PC-9 (cell line): ENCODE results near the gene CDK17. TPM values are rescaled to one million over a fixed set of nuclear protein-coding genes. Genes with fewer than 3 reads are reported as not detected.

ENCODE experiments used
- BruUV-seq: library from RNA; stranded (reverse); fragments of 400-500 nt; replicated peaks from 2 replicates; lab custom pipeline; 2021; lab: Mats Ljungman, UMichigan
- CTCF ChIA-PET: fragments of 300-600 bp; sonication (Branson Sonifier 250); formaldehyde crosslinking; loops from one replicate; lab custom pipeline; 2022; ENCODE audit warnings: antibody characterized with exemption; lab: Charles Lee
- POLR2A ChIA-PET: fragments of 300-600 bp; sonication (Branson Sonifier 250); formaldehyde crosslinking; loops from one replicate; lab custom pipeline; 2022; ENCODE audit warnings: antibody characterized with exemption; ENCODE audit not compliant: unreplicated experiment; lab: Charles Lee
- DNase-seq, 2 experiments: peaks; one replicate each; pipeline versions ENCODE4 v3.0.0 to v3.0.0-alpha.2; 2015 to 2022; ENCODE audit warnings: mixed read lengths in 1 of 2
- H2AFZ ChIP-seq: fragments of 200-600 bp; sonication (generic); 2 replicates; pipeline ENCODE4 v1.8.1; 2017; ENCODE audit warnings: antibody characterized with exemption
- H3F3A ChIP-seq: fragments of 200-600 bp; sonication (generic); 2 replicates; pipeline ENCODE4 v1.8.1; 2017; ENCODE audit warnings: antibody characterized with exemption, mild to moderate bottlenecking, low read depth; ENCODE audit not compliant: insufficient read depth
- H3K27ac ChIP-seq: fragments of 200-600 bp; sonication (generic); 2 replicates; pipeline ENCODE4 v1.6.1; 2016; ENCODE audit warnings: mixed run types
- H3K27me3 ChIP-seq: fragments of 200-600 bp; sonication (generic); 2 replicates; pipeline ENCODE4 v1.6.1; 2016; ENCODE audit warnings: low read depth, mixed run types; ENCODE audit not compliant: insufficient read depth
- H3K36me3 ChIP-seq: fragments of 200-600 bp; sonication (generic); 2 replicates; pipeline ENCODE4 v1.6.1; 2016; ENCODE audit warnings: low read depth, mixed run types
- H3K4me1 ChIP-seq: fragments of 200-600 bp; sonication (generic); replicated peaks from 2 replicates; pipeline ENCODE4 v1.6.1; 2016; ENCODE audit warnings: mixed run types; ENCODE audit not compliant: insufficient read depth
- H3K4me2 ChIP-seq: fragments of 200-600 bp; sonication (generic); 2 replicates; pipeline ENCODE4 v1.6.1; 2017; ENCODE audit warnings: mixed run types
- H3K4me3 ChIP-seq: fragments of 200-600 bp; sonication (generic); 2 replicates; pipeline ENCODE4 v1.6.1; 2016; ENCODE audit warnings: mixed run types
- H3K79me2 ChIP-seq: fragments of 200-600 bp; sonication (generic); 2 replicates; pipeline ENCODE4 v1.6.1; 2017; ENCODE audit warnings: low read depth, mixed run types
- H3K9me2 ChIP-seq: fragments of 200-600 bp; sonication (generic); 2 replicates; pipeline ENCODE4 v1.8.1; 2017; ENCODE audit warnings: mild to moderate bottlenecking; ENCODE audit not compliant: insufficient read depth
- H3K9me3 ChIP-seq: fragments of 200-600 bp; sonication (generic); 2 replicates; pipeline ENCODE4 v1.8.1; 2016; ENCODE audit warnings: low read depth; ENCODE audit not compliant: insufficient read depth
- H4K20me1 ChIP-seq: fragments of 200-600 bp; sonication (generic); 2 replicates; pipeline ENCODE4 v1.8.1; 2017; ENCODE audit not compliant: insufficient read depth
- EZH2 ChIP-seq: fragments of 200-600 bp; sonication (generic); IDR thresholded peaks from 2 replicates; pipeline ENCODE4 v1.8.0; 2017; ENCODE audit warnings: antibody characterized with exemption, low read depth
- intact Hi-C: fragments of 100-400 bp; cut with micrococcal nuclease; formaldehyde crosslinking; loops from one replicate; pipeline ENCODE4 v1.10.0; 2022; ENCODE audit not compliant: unreplicated experiment
- total RNA-seq: library from RNA; stranded (reverse); gene quantifications from 2 replicates; pipeline ENCODE4 v1.2.3, GENCODE V29; 2021
- TF ChIP-seq, protein P1 (sequence below): fragments of 200-600 bp; sonication (generic); conservative IDR thresholded peaks from 2 replicates; pipeline ENCODE4 v1.6.1; 2017; ENCODE audit warnings: mixed run types, antibody characterized with exemption, mild to moderate bottlenecking, moderate library complexity

Gene CDK17
- total RNA-seq, 1 experiment from 2014 or later: 29.0 TPM

DNA sequence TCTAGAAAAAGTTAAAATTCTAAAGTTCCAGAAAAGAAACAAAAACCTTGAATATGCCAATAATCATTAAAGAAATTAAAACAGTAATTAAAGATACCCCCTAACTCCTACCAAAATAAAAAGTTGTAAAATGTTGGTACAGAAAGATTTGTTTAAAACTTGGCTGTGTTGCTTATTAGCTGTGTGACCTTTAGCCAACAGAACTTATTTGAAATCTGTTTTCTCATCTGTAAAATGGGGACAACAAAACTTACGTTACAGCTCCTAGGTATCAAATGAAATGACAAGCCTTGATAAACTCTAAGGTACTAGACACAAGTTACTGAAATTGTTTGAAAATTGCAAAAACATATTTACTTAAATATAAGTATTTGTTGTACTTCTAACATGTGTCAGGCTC, 134.4 kb downstream of the CDK17 start:
- Histone ChIP-seq H3K9me3 (no peaks in the 10 kb centered on the region), H3K79me2 (0 out of 2 replicates have a peak, but pooled peaks cover 4% of the 10 kb centered on the region), H3K4me1 (no peaks in the 10 kb centered on the region), H4K20me1 (peaks cover 13% of the 10 kb centered on the region; the same call in 1 of the 2 replicates), H3K27me3 (no peaks in the 10 kb centered on the region), H3K4me3 (no peak overlapping the region), H3K27ac (peak overlapping the region; percentile 28; the same call in 1 of the 2 replicates), H3K9me2 (no peaks in the 10 kb centered on the region), H2AFZ (no peak overlapping the region), H3K4me2 (no peak overlapping the region), H3F3A (peaks cover 64% of the 10 kb centered on the region), H3K36me3 (peaks cover 38% of the 10 kb centered on the region)
- no peak for DNase-seq
- BruUV-seq: no TSS peak
- intact Hi-C loops: loop anchor here (5.0 kb wide), 1 partner anchor 251 kb away; no protein-coding TSS in a partner anchor
- TF ChIP-seq EZH2: no peak
- TF ChIP-seq, protein P1, sequence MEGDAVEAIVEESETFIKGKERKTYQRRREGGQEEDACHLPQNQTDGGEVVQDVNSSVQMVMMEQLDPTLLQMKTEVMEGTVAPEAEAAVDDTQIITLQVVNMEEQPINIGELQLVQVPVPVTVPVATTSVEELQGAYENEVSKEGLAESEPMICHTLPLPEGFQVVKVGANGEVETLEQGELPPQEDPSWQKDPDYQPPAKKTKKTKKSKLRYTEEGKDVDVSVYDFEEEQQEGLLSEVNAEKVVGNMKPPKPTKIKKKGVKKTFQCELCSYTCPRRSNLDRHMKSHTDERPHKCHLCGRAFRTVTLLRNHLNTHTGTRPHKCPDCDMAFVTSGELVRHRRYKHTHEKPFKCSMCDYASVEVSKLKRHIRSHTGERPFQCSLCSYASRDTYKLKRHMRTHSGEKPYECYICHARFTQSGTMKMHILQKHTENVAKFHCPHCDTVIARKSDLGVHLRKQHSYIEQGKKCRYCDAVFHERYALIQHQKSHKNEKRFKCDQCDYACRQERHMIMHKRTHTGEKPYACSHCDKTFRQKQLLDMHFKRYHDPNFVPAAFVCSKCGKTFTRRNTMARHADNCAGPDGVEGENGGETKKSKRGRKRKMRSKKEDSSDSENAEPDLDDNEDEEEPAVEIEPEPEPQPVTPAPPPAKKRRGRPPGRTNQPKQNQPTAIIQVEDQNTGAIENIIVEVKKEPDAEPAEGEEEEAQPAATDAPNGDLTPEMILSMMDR: no peak
- CTCF ChIA-PET: interaction anchor here (0.5 kb wide), 1 partner anchor 224 kb away, joined by 3 read pairs; the partner anchor contains the start of gene CFAP54
- POLR2A ChIA-PET: no interaction called here

DNA sequence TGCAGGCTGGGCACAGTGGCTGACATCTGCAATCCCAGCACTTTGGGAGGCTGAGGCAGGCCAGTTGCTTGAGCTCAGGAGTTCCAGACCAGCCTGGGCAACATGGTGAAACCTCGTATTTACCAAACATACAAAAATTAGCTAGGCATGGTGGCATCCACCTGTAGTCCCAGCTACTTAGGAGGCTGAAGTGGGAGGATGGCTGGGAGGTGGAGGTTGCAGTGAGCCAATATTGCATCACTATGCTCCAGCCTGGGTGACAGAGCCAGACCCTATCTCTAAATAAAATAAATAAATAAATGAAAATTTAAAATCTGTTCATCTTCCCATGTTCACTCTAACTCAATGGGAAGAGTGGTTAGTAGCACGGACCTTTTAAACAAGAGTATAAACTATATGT, 134.8 kb downstream of the CDK17 start:
- Histone ChIP-seq H3K4me3 (no peak overlapping the region), H3K4me1 (no peaks in the 10 kb centered on the region), H3K79me2 (0 out of 2 replicates have a peak, but pooled peaks cover 4% of the 10 kb centered on the region), H3K9me2 (no peaks in the 10 kb centered on the region), H3K36me3 (peaks cover 41% of the 10 kb centered on the region), H4K20me1 (peaks cover 16% of the 10 kb centered on the region; the same call in 1 of the 2 replicates), H3F3A (peaks cover 68% of the 10 kb centered on the region), H3K9me3 (no peaks in the 10 kb centered on the region), H3K27me3 (no peaks in the 10 kb centered on the region), H3K27ac (peak overlapping the region; percentile 28; the same call in 1 of the 2 replicates), H3K4me2 (no peak overlapping the region), H2AFZ (no peak overlapping the region)
- CTCF ChIA-PET: interaction anchor here (0.5 kb wide), 1 partner anchor 224 kb away, joined by 3 read pairs; the partner anchor contains the start of gene CFAP54
- TF ChIP-seq, protein P1: no peak
- no peak for TF ChIP-seq EZH2
- BruUV-seq: no TSS peak
- DNase-seq: no peak
- POLR2A ChIA-PET: no interaction called here
- intact Hi-C loops: loop anchor here (5.0 kb wide), 1 partner anchor 252 kb away; no protein-coding TSS in a partner anchor

DNA sequence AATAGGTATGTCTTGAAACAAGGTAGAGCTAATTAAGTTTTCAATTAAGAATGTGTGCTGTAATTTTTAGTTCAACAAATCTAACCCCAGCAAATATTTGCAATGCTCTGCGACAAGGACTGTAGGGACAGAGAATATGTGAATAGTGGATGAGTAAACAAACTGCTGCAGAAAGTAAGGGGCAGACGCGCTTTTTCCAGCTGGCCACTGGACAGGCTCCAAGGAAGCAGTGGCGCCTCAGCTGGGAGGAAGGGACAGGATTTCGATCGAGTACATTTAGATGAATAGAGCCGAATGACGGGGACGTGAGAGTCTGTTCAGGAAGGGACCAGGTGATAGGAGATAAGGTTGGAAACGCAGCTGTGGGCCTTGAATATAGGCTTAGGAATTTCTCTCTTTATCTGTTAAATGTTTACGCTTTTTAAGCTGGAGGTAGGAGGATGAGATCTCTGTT, 136.8 kb downstream of the CDK17 start:
- intact Hi-C loops: loop anchor here (5.0 kb wide), 1 partner anchor 201 kb away; no protein-coding TSS in a partner anchor
- Histone ChIP-seq H3F3A (peaks cover 62% of the 10 kb centered on the region), H3K4me3 (no peak overlapping the region), H3K27ac (no peak overlapping the region), H2AFZ (no peak overlapping the region), H4K20me1 (peaks cover 27% of the 10 kb centered on the region; the same call in 1 of the 2 replicates), H3K4me2 (no peak overlapping the region), H3K27me3 (no peaks in the 10 kb centered on the region), H3K36me3 (peaks cover 39% of the 10 kb centered on the region), H3K4me1 (no peaks in the 10 kb centered on the region), H3K9me2 (no peaks in the 10 kb centered on the region), H3K79me2 (peaks cover 13% of the 10 kb centered on the region; the same call in 1 of the 2 replicates), H3K9me3 (no peaks in the 10 kb centered on the region)
- CTCF ChIA-PET: no interaction called here
- POLR2A ChIA-PET: no interaction called here
- no peak for DNase-seq
- TF ChIP-seq EZH2: no peak
- TF ChIP-seq, protein P1: no peak
- BruUV-seq: no TSS peak
